ENCODE data around the gene SYNE2. TPM values are rescaled to one million over a fixed set of nuclear protein-coding genes. Genes with fewer than 3 reads are reported as not detected.
A peak's percentile ranks its signal among the peaks of the same experiment; 100 is the strongest.

Gene SYNE2
- total RNA-seq, 1 experiment from 2014 or later, result 16.0 TPM

DNA sequence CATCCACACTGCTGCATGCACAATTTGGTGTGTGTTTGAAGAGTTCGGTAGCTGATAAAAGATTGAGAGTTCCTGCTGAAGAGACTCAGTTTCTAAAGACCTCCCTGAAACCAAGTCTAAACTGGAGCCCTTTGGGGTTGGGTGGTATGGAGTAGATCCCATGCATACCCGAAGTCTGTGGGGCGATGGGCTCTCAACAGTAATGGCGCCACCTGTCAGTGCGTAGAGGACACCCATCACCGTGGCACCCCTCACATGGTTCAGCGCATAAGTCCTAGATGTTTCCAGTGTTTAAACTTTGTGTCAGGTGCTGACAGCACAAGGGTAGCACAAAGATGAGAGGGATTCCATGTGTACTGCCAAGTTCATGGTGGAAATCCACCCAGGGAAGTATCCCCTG is 355.5 kb downstream of the SYNE2 start:
- CTCF ChIA-PET, result no interaction called here
- no peak for ATAC-seq
- no TSS peak for BruUV-seq (replicated peaks)
- no peak overlapping the region for H3K4me3 ChIP-seq (ENCODE audit: low read length)
- H3K36me3 ChIP-seq (ENCODE audit: low read depth, low read length), result no peaks in the 10 kb centered on the region
- no peak for DNase-seq
- POLR2A ChIA-PET (ENCODE audit: unreplicated experiment), result no interaction called here
- no peaks in the 10 kb centered on the region for H4K20me1 ChIP-seq (ENCODE audit: low read length)
- H3K4me1 ChIP-seq (ENCODE audit: insufficient read depth, low read length), result no peaks in the 10 kb centered on the region
- no peaks in the 10 kb centered on the region for H3K9me2 ChIP-seq (replicated peaks; ENCODE audit: low read length)
- no peaks in the 10 kb centered on the region for H3F3A ChIP-seq (ENCODE audit: low read length, unreplicated experiment)
- H3K9ac ChIP-seq (ENCODE audit: low read length), result no peak overlapping the region
- intact Hi-C loops (cut with micrococcal nuclease), result no loop called here
- H3K27me3 ChIP-seq (ENCODE audit: low read length), result no peaks in the 10 kb centered on the region
- H3K9me3 ChIP-seq (ENCODE audit: low read length), result no peaks in the 10 kb centered on the region
- no peak overlapping the region for H3K4me2 ChIP-seq (ENCODE audit: low read length)
- no peak for TF ChIP-seq EZH2phosphoT487 (IDR thresholded peaks at IDR 0.05; ENCODE audit: borderline replicate concordance, low read length)
- TF ChIP-seq, protein P1, sequence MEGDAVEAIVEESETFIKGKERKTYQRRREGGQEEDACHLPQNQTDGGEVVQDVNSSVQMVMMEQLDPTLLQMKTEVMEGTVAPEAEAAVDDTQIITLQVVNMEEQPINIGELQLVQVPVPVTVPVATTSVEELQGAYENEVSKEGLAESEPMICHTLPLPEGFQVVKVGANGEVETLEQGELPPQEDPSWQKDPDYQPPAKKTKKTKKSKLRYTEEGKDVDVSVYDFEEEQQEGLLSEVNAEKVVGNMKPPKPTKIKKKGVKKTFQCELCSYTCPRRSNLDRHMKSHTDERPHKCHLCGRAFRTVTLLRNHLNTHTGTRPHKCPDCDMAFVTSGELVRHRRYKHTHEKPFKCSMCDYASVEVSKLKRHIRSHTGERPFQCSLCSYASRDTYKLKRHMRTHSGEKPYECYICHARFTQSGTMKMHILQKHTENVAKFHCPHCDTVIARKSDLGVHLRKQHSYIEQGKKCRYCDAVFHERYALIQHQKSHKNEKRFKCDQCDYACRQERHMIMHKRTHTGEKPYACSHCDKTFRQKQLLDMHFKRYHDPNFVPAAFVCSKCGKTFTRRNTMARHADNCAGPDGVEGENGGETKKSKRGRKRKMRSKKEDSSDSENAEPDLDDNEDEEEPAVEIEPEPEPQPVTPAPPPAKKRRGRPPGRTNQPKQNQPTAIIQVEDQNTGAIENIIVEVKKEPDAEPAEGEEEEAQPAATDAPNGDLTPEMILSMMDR (conservative IDR thresholded peaks at IDR 0.05; ENCODE audit: low read depth, low read length), result 0 out of 2 replicates have a peak, but pooled peaks have one; percentile 16
- H2AFZ ChIP-seq (ENCODE audit: low read length), result no peak overlapping the region
- H3K27ac ChIP-seq (ENCODE audit: low read length), result no peak overlapping the region
- no peaks in the 10 kb centered on the region for H3K79me2 ChIP-seq (ENCODE audit: low read length)

DNA sequence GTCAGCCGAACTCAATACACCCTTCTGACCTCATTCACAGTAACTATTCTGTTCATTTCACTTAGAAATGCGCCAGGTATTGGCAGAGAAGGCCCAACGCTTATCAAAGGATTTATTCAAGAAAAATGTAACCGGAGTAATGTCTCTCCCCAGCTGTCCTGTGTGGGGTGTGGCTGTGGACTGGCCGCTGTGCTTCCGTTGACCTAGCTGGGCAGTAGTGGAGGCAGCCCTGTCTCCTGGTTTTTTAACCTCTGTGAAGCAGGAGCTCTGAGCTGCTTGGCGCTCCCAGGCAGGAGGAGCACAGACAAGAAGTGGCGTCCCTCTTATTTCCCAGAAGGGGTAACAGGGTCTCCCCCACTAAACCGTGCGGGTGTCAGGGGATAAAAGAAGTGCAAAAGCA is 356.2 kb downstream of the SYNE2 start:
- Histone ChIP-seq H3K27me3 (ENCODE audit: low read length) (no peaks in the 10 kb centered on the region), H3K9me2 (replicated peaks; ENCODE audit: low read length) (no peaks in the 10 kb centered on the region), H3K9me3 (ENCODE audit: low read length) (no peaks in the 10 kb centered on the region), H3K4me3 (ENCODE audit: low read length) (no peak overlapping the region), H3K9ac (ENCODE audit: low read length) (no peak overlapping the region), H3K27ac (ENCODE audit: low read length) (no peak overlapping the region), H3F3A (ENCODE audit: low read length, unreplicated experiment) (no peaks in the 10 kb centered on the region), H3K4me2 (ENCODE audit: low read length) (no peak overlapping the region), H3K79me2 (ENCODE audit: low read length) (no peaks in the 10 kb centered on the region), H4K20me1 (ENCODE audit: low read length) (no peaks in the 10 kb centered on the region), H3K4me1 (ENCODE audit: insufficient read depth, low read length) (no peaks in the 10 kb centered on the region), H2AFZ (ENCODE audit: low read length) (no peak overlapping the region), H3K36me3 (ENCODE audit: low read depth, low read length) (no peaks in the 10 kb centered on the region)
- intact Hi-C loops (cut with micrococcal nuclease), result no loop called here
- CTCF ChIA-PET, result no interaction called here
- DNase-seq (no peak), ATAC-seq (no peak)
- POLR2A ChIA-PET (ENCODE audit: unreplicated experiment), result no interaction called here
- TF ChIP-seq, protein P1 (conservative IDR thresholded peaks at IDR 0.05; ENCODE audit: low read depth, low read length), result no peak
- TF ChIP-seq EZH2 (IDR thresholded peaks at IDR 0.05; ENCODE audit: low read length, unreplicated experiment), result no peak
- no peak for TF ChIP-seq EZH2phosphoT487 (IDR thresholded peaks at IDR 0.05; ENCODE audit: borderline replicate concordance, low read length)
- no TSS peak for BruUV-seq (replicated peaks)

DNA sequence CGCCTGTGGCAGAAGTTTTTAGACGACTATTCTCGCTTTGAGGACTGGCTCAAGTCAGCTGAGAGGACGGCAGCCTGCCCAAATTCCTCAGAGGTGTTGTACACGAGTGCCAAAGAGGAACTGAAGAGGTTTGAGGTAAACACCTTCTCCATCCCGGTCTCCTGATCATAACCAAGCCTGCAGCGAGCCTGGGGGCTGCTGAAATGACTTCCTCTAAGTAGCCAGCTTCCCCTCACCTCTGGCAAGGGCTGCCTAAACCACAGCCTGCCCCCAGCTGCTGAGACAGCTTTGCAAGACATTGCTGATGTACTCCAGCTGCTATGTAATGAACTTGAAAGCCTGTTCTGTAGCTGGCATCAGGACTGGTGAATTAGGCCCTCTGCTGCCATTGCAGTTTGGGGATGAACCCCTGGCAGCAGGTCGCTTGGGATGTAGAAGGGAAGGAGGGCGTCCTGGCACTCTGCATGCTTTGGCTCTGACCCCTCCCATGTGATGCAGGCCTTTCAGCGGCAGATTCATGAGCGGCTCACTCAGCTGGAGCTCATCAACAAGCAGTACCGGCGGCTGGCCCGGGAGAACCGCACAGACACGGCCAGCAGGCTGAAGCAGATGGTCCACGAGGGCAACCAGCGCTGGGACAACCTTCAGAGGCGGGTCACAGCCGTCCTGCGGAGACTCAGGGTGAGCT is 356.8 kb downstream of the SYNE2 start:
- H3K9me3 ChIP-seq (ENCODE audit: low read length), result no peaks in the 10 kb centered on the region
- BruUV-seq (replicated peaks), result no TSS peak
- H3K9ac ChIP-seq (ENCODE audit: low read length), result no peak overlapping the region
- H3K79me2 ChIP-seq (ENCODE audit: low read length), result no peaks in the 10 kb centered on the region
- no peak overlapping the region for H2AFZ ChIP-seq (ENCODE audit: low read length)
- no peak for TF ChIP-seq EZH2 (IDR thresholded peaks at IDR 0.05; ENCODE audit: low read length, unreplicated experiment)
- TF ChIP-seq EZH2phosphoT487 (IDR thresholded peaks at IDR 0.05; ENCODE audit: borderline replicate concordance, low read length), result no peak
- TF ChIP-seq, protein P1 (conservative IDR thresholded peaks at IDR 0.05; ENCODE audit: low read depth, low read length), result no peak
- H3K36me3 ChIP-seq (ENCODE audit: low read depth, low read length), result no peaks in the 10 kb centered on the region
- no peak for DNase-seq
- no peak overlapping the region for H3K4me3 ChIP-seq (ENCODE audit: low read length)
- H3F3A ChIP-seq (ENCODE audit: low read length, unreplicated experiment), result no peaks in the 10 kb centered on the region
- CTCF ChIA-PET, result no interaction called here
- H3K27ac ChIP-seq (ENCODE audit: low read length), result no peak overlapping the region
- intact Hi-C loops (cut with micrococcal nuclease), result no loop called here
- ATAC-seq, result no peak
- H3K27me3 ChIP-seq (ENCODE audit: low read length), result no peaks in the 10 kb centered on the region
- no peaks in the 10 kb centered on the region for H3K4me1 ChIP-seq (ENCODE audit: insufficient read depth, low read length)
- H3K9me2 ChIP-seq (replicated peaks; ENCODE audit: low read length), result no peaks in the 10 kb centered on the region
- POLR2A ChIA-PET (ENCODE audit: unreplicated experiment), result no interaction called here
- H4K20me1 ChIP-seq (ENCODE audit: low read length), result no peaks in the 10 kb centered on the region
- H3K4me2 ChIP-seq (ENCODE audit: low read length), result no peak overlapping the region

All from PC-3 (cell line).